ENCODE data around the gene NDRG2. TPM values are rescaled to one million over a fixed set of nuclear protein-coding genes. Genes with fewer than 3 reads are reported as not detected.

The NDRG2 gene
- total RNA-seq, 1 experiment from 2014 or later = 0.08 TPM

DNA sequence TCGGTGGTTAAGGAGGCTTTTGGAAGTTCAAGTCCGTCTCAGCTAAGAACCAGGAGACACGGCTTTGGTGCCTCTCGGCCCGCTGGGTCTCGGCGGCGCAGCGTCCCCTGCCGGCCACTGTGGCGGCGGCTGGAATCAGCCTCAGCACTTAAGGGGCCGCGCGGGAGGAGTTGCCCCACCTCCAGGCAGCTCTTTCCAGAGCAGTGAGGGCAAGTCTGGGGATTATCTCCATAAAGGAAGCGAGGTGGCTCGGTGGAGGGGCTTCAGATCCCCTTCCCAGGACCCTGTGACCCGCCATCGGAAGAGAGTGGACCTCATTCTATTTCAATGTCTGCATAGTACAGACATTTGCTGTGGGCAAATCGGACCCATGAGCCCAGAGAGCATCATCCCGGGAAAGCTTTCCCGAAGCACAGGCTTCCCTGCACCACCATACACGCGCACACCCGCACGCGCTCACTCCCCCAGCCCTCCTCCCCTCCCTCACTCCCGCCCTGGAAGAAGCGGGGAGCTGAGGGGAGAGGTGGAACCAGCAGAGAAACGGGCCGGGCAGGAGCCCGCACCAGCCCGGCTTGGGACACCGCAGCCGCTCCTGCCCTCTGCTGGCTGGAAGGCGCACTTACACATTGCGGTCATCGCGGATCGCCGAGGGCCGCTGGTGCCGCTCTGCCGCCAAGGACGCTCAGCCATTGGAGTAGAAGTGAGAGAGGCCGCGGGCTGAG, 53.7 kb downstream of the NDRG2 start:
- no peak overlapping the region for H3K27ac ChIP-seq
- peak overlapping the region; percentile 45 for H3K4me3 ChIP-seq
- H3K9me3 ChIP-seq (replicated peaks) = no peaks in the 10 kb centered on the region
- H3K4me1 ChIP-seq (replicated peaks) = peaks cover 27% of the 10 kb centered on the region
- peaks cover 10% of the 10 kb centered on the region; the same call in 1 of the 2 replicates for H3K27me3 ChIP-seq (replicated peaks)
- H3K36me3 ChIP-seq = no peaks in the 10 kb centered on the region
- peak; percentile 84 to 85 for DNase-seq (ENCODE audit: low read depth in 1 of 2, low spot score in 2 of 2)

DNA sequence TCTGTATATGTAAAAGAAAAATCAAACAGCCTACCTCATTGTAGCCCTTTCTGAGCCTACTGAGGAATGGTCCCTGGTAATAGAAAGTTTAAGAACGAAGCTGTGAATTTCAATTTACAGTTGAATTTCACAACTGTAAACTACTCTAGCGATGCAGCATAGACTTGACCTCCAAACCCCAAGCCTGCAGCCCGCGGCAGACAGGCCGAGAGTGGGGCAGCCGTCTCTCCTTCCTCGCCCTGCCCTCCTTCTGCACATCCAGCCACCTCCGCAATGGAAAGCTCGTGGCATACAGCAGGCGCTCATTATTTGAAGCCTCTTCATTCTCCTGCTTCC, 54.2 kb downstream of the NDRG2 start:
- H3K4me1 ChIP-seq (replicated peaks) = peaks cover 26% of the 10 kb centered on the region
- no peak overlapping the region for H3K27ac ChIP-seq
- peaks cover 10% of the 10 kb centered on the region; the same call in 1 of the 2 replicates for H3K27me3 ChIP-seq (replicated peaks)
- H3K4me3 ChIP-seq = peak overlapping the region; percentile 45; the same call in 1 of the 2 replicates
- DNase-seq (ENCODE audit: low read depth in 1 of 2, low spot score in 2 of 2) = no peak
- H3K9me3 ChIP-seq (replicated peaks) = no peaks in the 10 kb centered on the region
- H3K36me3 ChIP-seq = no peaks in the 10 kb centered on the region

GRCh38 chr14:20969336-20969735, 55.5 kb downstream of the NDRG2 start:
- Histone ChIP-seq H3K4me3 (no peak overlapping the region), H3K4me1 (replicated peaks) (peaks cover 15% of the 10 kb centered on the region), H3K36me3 (no peaks in the 10 kb centered on the region), H3K27me3 (replicated peaks) (peaks cover 10% of the 10 kb centered on the region; the same call in 1 of the 2 replicates), H3K27ac (no peak overlapping the region), H3K9me3 (replicated peaks) (no peaks in the 10 kb centered on the region)
- no peak for DNase-seq (ENCODE audit: low read depth in 1 of 2, low spot score in 2 of 2)

Other genes with a start within 250 kb of the NDRG2 start
- not detected in 2 replicates for gene RNASE6, start 243.8 kb downstream of the NDRG2 start, total RNA-seq (2014; rRNA removed; shearing (Covaris generic))
- not detected in 2 replicates for gene RNASE1, start 222.2 kb downstream of the NDRG2 start, total RNA-seq (2014; rRNA removed; shearing (Covaris generic))
- gene RNASE3, start 133.7 kb downstream of the NDRG2 start, total RNA-seq (2014; rRNA removed; shearing (Covaris generic)) = not detected in 2 replicates
- not detected in 2 replicates for gene RNASE2, start 69.6 kb downstream of the NDRG2 start, total RNA-seq (2014; rRNA removed; shearing (Covaris generic))
- gene METTL17, start 35.1 kb downstream of the NDRG2 start, total RNA-seq (2014; rRNA removed; shearing (Covaris generic)) = 37.8 and 73.1 TPM in 2 replicates
- gene SLC39A2, start 25.8 kb downstream of the NDRG2 start, total RNA-seq (2014; rRNA removed; shearing (Covaris generic)) = not detected in 2 replicates
- gene TPPP2, start 5.2 kb upstream of the NDRG2 start, total RNA-seq (2014; rRNA removed; shearing (Covaris generic)) = not detected in 2 replicates
- not detected in 2 replicates for gene RNASE13, start 9.7 kb upstream of the NDRG2 start, total RNA-seq (2014; rRNA removed; shearing (Covaris generic))
- gene RNASE7, start 17.3 kb upstream of the NDRG2 start, total RNA-seq (2014; rRNA removed; shearing (Covaris generic)) = not detected in 2 replicates
- not detected in 2 replicates for gene RNASE8, start 32.8 kb upstream of the NDRG2 start, total RNA-seq (2014; rRNA removed; shearing (Covaris generic))
- gene ARHGEF40, start 45.2 kb upstream of the NDRG2 start, total RNA-seq (2014; rRNA removed; shearing (Covaris generic)) = 38.7 and 42.2 TPM in 2 replicates
- 3.2 and 16.8 TPM in 2 replicates for gene ZNF219, start 73.6 kb upstream of the NDRG2 start, total RNA-seq (2014; rRNA removed; shearing (Covaris generic))
- not detected in 2 replicates for gene TMEM253, start 76.0 kb upstream of the NDRG2 start, total RNA-seq (2014; rRNA removed; shearing (Covaris generic))
- not detected in 2 replicates for gene OR5AU1, start 131.0 kb upstream of the NDRG2 start, total RNA-seq (2014; rRNA removed; shearing (Covaris generic))
- 1,058 and 1,156 TPM in 2 replicates for gene HNRNPC, start 244.4 kb upstream of the NDRG2 start, total RNA-seq (2014; rRNA removed; shearing (Covaris generic))